GM11168 (cell line): ENCODE results near the gene SMLR1.

Experiments
- in situ Hi-C: fragments of 300-500 bp; cut with MboI; formaldehyde crosslinking; loops from one replicate; pipeline ENCODE4 v1.12.0; 2022; ENCODE audit warnings: low sequenced_read_pairs; ENCODE audit not compliant: unreplicated experiment

The SMLR1 gene

GRCh38 chr6:130847001-130847910 lies 20.1 kb downstream of the SMLR1 start:
- in situ Hi-C loops = loop anchor here (25.0 kb wide), 1 partner anchor 535 kb away; no protein-coding TSS in a partner anchor

- in situ Hi-C loops = loop anchor here (25.0 kb wide), 1 partner anchor 537 kb away; no protein-coding TSS in a partner anchor
Measured at GRCh38 chr6:130848945-130849344, 21.7 kb downstream of the SMLR1 start.

- in situ Hi-C loops = loop anchor here (25.0 kb wide), 1 partner anchor 537 kb away; no protein-coding TSS in a partner anchor
Measured at GRCh38 chr6:130849594-130849993, 22.4 kb downstream of the SMLR1 start.

- in situ Hi-C loops = no loop called here
Measured at GRCh38 chr6:130851026-130851425, 23.8 kb downstream of the SMLR1 start.

- in situ Hi-C loops = no loop called here
Measured at GRCh38 chr6:130852844-130853554, 25.8 kb downstream of the SMLR1 start.

GRCh38 chr6:130853555-130854183 lies 26.5 kb downstream of the SMLR1 start:
- in situ Hi-C loops = no loop called here

GRCh38 chr6:130858054-130858453 lies 30.8 kb downstream of the SMLR1 start:
- in situ Hi-C loops = no loop called here

- in situ Hi-C loops = no loop called here
Measured at GRCh38 chr6:130858498-130859160, 31.4 kb downstream of the SMLR1 start.

- in situ Hi-C loops = no loop called here
Measured at GRCh38 chr6:130859161-130859867, 32.1 kb downstream of the SMLR1 start.

GRCh38 chr6:130862370-130862769 lies 35.2 kb downstream of the SMLR1 start:
- in situ Hi-C loops = no loop called here

- in situ Hi-C loops = no loop called here
Measured at GRCh38 chr6:130863415-130864230, 36.4 kb downstream of the SMLR1 start.

- in situ Hi-C loops = no loop called here
Measured at GRCh38 chr6:130864344-130864743, 37.1 kb downstream of the SMLR1 start.

- in situ Hi-C loops = no loop called here
Measured at GRCh38 chr6:130865793-130866192, 38.6 kb downstream of the SMLR1 start.

- in situ Hi-C loops = no loop called here
Measured at GRCh38 chr6:130869681-130870080, 42.5 kb downstream of the SMLR1 start.

GRCh38 chr6:130870179-130870880 lies 43.1 kb downstream of the SMLR1 start:
- in situ Hi-C loops = no loop called here

- in situ Hi-C loops = no loop called here
Measured at GRCh38 chr6:130872250-130873095, 45.3 kb downstream of the SMLR1 start.

GRCh38 chr6:130873746-130874145 lies 46.5 kb downstream of the SMLR1 start:
- in situ Hi-C loops = no loop called here
